ENCODE measurements around the gene ATP10A. TPM values are rescaled to one million over a fixed set of nuclear protein-coding genes. Genes with fewer than 3 reads are reported as not detected.

Gene ATP10A
- total RNA-seq, 1 experiment from 2014 or later, result not detected

GRCh38 chr15:25880411-25880810, 17.3 kb upstream of the ATP10A start:
- intact Hi-C loops (cut with micrococcal nuclease; ENCODE audit: unreplicated experiment), result loop anchor here (2.0 kb wide), 1 partner anchor 14 kb away; no protein-coding TSS in a partner anchor
- no peak for DNase-seq
- Histone ChIP-seq H3K27me3 (replicated peaks; ENCODE audit: control insufficient read depth, insufficient read depth, low read length) (no peaks in the 10 kb centered on the region), H3K4me3 (ENCODE audit: low read depth, low read length) (no peak overlapping the region), H3K9me3 (0 out of 2 replicates have a peak, but pooled peaks cover 3% of the 10 kb centered on the region), H3K36me3 (ENCODE audit: control insufficient read depth, insufficient read depth, low read length) (no peaks in the 10 kb centered on the region), H3K4me1 (peaks cover 79% of the 10 kb centered on the region)
- ChIA-PET POLR2A (no interaction called here), CTCF (no interaction called here)
- no peak for TF ChIP-seq CTCF (IDR thresholded peaks at IDR 0.05; ENCODE audit: insufficient read depth in 1 of 2, low read depth in 1 of 2, low read length in 1 of 2, severe bottlenecking in 1 of 2, unreplicated experiment in 1 of 2)
- no TSS peak for BruUV-seq (replicated peaks)
- Mint-ChIP-seq H3K9me3 (ENCODE audit: unreplicated experiment) (no peaks in the 10 kb centered on the region), H3K4me1 (ENCODE audit: low read depth, unreplicated experiment) (peaks cover 57% of the 10 kb centered on the region), H3K4me3 (ENCODE audit: unreplicated experiment) (no peak overlapping the region), H3K36me3 (ENCODE audit: insufficient read depth, unreplicated experiment) (no peaks in the 10 kb centered on the region), H3K27ac (ENCODE audit: unreplicated experiment) (peak overlapping the region; percentile 15), H3K27me3 (ENCODE audit: insufficient read depth, unreplicated experiment) (no peaks in the 10 kb centered on the region)

GRCh38 chr15:25879438-25879837, 16.3 kb upstream of the ATP10A start:
- Histone ChIP-seq H3K36me3 (ENCODE audit: control insufficient read depth, insufficient read depth, low read length) (no peaks in the 10 kb centered on the region), H3K4me3 (ENCODE audit: low read depth, low read length) (no peak overlapping the region), H3K9me3 (0 out of 2 replicates have a peak, but pooled peaks cover 3% of the 10 kb centered on the region), H3K4me1 (peaks cover 70% of the 10 kb centered on the region), H3K27me3 (replicated peaks; ENCODE audit: control insufficient read depth, insufficient read depth, low read length) (no peaks in the 10 kb centered on the region)
- no TSS peak for BruUV-seq (replicated peaks)
- H3K4me1 Mint-ChIP-seq (ENCODE audit: low read depth, unreplicated experiment), result peaks cover 48% of the 10 kb centered on the region
- H3K36me3 Mint-ChIP-seq (ENCODE audit: insufficient read depth, unreplicated experiment), result no peaks in the 10 kb centered on the region
- H3K27ac Mint-ChIP-seq (ENCODE audit: unreplicated experiment), result no peak overlapping the region
- POLR2A ChIA-PET, result no interaction called here
- intact Hi-C loops (cut with micrococcal nuclease; ENCODE audit: unreplicated experiment), result no loop called here
- no peaks in the 10 kb centered on the region for H3K27me3 Mint-ChIP-seq (ENCODE audit: insufficient read depth, unreplicated experiment)
- H3K4me3 Mint-ChIP-seq (ENCODE audit: unreplicated experiment), result no peak overlapping the region
- no peaks in the 10 kb centered on the region for H3K9me3 Mint-ChIP-seq (ENCODE audit: unreplicated experiment)
- DNase-seq, result no peak
- CTCF ChIA-PET, result no interaction called here
- TF ChIP-seq CTCF (IDR thresholded peaks at IDR 0.05; ENCODE audit: insufficient read depth in 1 of 2, low read depth in 1 of 2, low read length in 1 of 2, severe bottlenecking in 1 of 2, unreplicated experiment in 1 of 2), result no peak

- POLR2A ChIA-PET, result no interaction called here
- Histone ChIP-seq H3K4me3 (ENCODE audit: low read depth, low read length) (no peak overlapping the region), H3K9me3 (0 out of 2 replicates have a peak, but pooled peaks cover 3% of the 10 kb centered on the region), H3K4me1 (peaks cover 52% of the 10 kb centered on the region), H3K36me3 (ENCODE audit: control insufficient read depth, insufficient read depth, low read length) (no peaks in the 10 kb centered on the region), H3K27me3 (replicated peaks; ENCODE audit: control insufficient read depth, insufficient read depth, low read length) (no peaks in the 10 kb centered on the region)
- CTCF ChIA-PET, result no interaction called here
- BruUV-seq (replicated peaks), result no TSS peak
- Mint-ChIP-seq H3K36me3 (ENCODE audit: insufficient read depth, unreplicated experiment) (no peaks in the 10 kb centered on the region), H3K4me1 (ENCODE audit: low read depth, unreplicated experiment) (peaks cover 30% of the 10 kb centered on the region), H3K4me3 (ENCODE audit: unreplicated experiment) (no peak overlapping the region), H3K27ac (ENCODE audit: unreplicated experiment) (peak overlapping the region; percentile 68), H3K9me3 (ENCODE audit: unreplicated experiment) (no peaks in the 10 kb centered on the region), H3K27me3 (ENCODE audit: insufficient read depth, unreplicated experiment) (no peaks in the 10 kb centered on the region)
- intact Hi-C loops (cut with micrococcal nuclease; ENCODE audit: unreplicated experiment), result loop anchor here (2.0 kb wide), 1 partner anchor 27 kb away; no protein-coding TSS in a partner anchor
- peak; percentile 50 to 54 for DNase-seq
- TF ChIP-seq CTCF (IDR thresholded peaks at IDR 0.05; ENCODE audit: insufficient read depth in 1 of 2, low read depth in 1 of 2, low read length in 1 of 2, severe bottlenecking in 1 of 2, unreplicated experiment in 1 of 2), result no peak
Observed at GRCh38 chr15:25877681-25878080, 14.6 kb upstream of the ATP10A start.

All from Caco-2 (cell line).